Measurements from ENCODE around the gene TCTN3. TPM values are rescaled to one million over a fixed set of nuclear protein-coding genes. Genes with fewer than 3 reads are reported as not detected.
A peak's percentile ranks its signal among the peaks of the same experiment; 100 is the strongest.
"Not testable (repeated sequence)": the region's sequence is repeated elsewhere in the genome, so short reads cannot be mapped to it uniquely, and the experiment has no call there.

Gene TCTN3
- total RNA-seq, 1 donor from 2014 or later = 54.3 TPM

DNA sequence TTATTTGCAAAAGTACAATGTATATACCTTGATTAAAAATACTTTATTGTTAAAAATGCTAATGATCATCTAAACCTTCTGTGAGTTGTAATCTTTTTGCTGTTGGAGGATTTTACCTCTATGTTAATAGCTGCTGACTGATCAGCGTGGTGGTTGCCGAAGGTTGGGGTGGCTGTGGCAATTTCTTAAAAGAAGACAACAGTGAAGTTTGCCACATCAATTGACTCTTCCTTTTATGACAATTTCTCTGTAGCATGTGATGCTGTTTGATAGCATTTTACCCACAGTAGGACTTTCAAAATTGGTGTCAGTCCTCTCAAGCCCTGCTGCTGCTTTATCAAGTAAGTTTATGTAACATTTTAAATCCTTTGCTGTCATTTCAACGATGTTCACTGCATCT, 45.3 kb upstream of the TCTN3 start:
- Mint-ChIP-seq H3K36me3 (ENCODE audit: low read depth, unreplicated experiment) (peaks cover 11% of the 10 kb centered on the region), H3K27me3 (ENCODE audit: unreplicated experiment) (peaks cover 4% of the 10 kb centered on the region), H3K4me1 (ENCODE audit: unreplicated experiment) (peaks cover 30% of the 10 kb centered on the region), H3K9me3 (ENCODE audit: unreplicated experiment) (no peaks in the 10 kb centered on the region), H3K4me3 (ENCODE audit: unreplicated experiment) (no peak overlapping the region), H3K27ac (ENCODE audit: unreplicated experiment) (no peak overlapping the region)
- DNase-seq (ENCODE audit: low spot score) = no peak
- TF ChIP-seq, protein P1, sequence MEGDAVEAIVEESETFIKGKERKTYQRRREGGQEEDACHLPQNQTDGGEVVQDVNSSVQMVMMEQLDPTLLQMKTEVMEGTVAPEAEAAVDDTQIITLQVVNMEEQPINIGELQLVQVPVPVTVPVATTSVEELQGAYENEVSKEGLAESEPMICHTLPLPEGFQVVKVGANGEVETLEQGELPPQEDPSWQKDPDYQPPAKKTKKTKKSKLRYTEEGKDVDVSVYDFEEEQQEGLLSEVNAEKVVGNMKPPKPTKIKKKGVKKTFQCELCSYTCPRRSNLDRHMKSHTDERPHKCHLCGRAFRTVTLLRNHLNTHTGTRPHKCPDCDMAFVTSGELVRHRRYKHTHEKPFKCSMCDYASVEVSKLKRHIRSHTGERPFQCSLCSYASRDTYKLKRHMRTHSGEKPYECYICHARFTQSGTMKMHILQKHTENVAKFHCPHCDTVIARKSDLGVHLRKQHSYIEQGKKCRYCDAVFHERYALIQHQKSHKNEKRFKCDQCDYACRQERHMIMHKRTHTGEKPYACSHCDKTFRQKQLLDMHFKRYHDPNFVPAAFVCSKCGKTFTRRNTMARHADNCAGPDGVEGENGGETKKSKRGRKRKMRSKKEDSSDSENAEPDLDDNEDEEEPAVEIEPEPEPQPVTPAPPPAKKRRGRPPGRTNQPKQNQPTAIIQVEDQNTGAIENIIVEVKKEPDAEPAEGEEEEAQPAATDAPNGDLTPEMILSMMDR (IDR thresholded peaks at IDR 0.05; ENCODE audit: unreplicated experiment) = no peak

DNA sequence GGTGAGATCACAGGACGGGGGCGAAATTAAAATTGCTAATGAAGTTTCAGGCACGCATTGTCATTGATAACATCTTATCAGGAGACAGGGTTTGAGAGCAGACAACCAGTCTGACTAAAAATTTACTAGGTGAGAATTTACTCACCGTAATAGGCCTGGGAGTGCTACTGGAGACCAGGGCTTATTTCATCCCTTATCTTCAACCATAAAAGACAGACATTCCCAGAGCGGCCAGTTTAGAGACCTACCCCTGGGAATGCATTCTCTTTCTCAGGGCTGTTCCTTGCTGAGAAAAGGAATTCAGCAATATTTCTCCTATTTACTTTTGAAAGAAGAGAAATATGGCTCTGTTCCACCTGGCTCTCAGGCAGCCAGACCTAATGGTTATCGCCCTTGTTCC, 39.2 kb upstream of the TCTN3 start:
- Mint-ChIP-seq H3K4me1 (ENCODE audit: unreplicated experiment) (peaks cover 28% of the 10 kb centered on the region), H3K36me3 (ENCODE audit: low read depth, unreplicated experiment) (peaks cover 15% of the 10 kb centered on the region), H3K9me3 (ENCODE audit: unreplicated experiment) (peaks cover 10% of the 10 kb centered on the region)
- not testable (repeated sequence) for H3K4me3 Mint-ChIP-seq (ENCODE audit: unreplicated experiment); H3K27ac Mint-ChIP-seq (ENCODE audit: unreplicated experiment); DNase-seq (ENCODE audit: low spot score); H3K27me3 Mint-ChIP-seq (ENCODE audit: unreplicated experiment)

DNA sequence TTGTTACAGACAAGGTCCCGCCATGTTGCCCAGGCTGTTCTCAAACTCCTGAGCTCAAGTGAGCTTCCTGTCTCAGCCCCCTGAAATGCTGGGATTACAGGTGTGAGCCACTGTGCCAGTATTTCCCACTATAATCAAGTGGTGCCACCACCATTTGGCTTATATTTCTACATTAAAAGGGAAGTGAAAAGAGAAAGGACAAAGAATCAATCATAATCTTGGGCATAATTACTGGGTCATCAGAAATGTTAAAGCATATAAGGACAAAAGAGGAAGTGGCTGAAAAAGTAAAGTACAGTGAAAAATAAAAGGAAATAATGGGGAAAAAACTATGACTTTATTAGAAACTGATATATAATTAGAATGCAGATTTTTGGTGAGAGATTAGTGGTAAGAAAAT, 36.5 kb upstream of the TCTN3 start:
- H3K9me3 Mint-ChIP-seq (ENCODE audit: unreplicated experiment) = peaks cover 10% of the 10 kb centered on the region
- peaks cover 28% of the 10 kb centered on the region for H3K4me1 Mint-ChIP-seq (ENCODE audit: unreplicated experiment)
- H3K27me3 Mint-ChIP-seq (ENCODE audit: unreplicated experiment) = peaks cover 3% of the 10 kb centered on the region
- no peak for DNase-seq (ENCODE audit: low spot score)
- peak overlapping the region; percentile 99 for H3K27ac Mint-ChIP-seq (ENCODE audit: unreplicated experiment)
- H3K36me3 Mint-ChIP-seq (ENCODE audit: low read depth, unreplicated experiment) = peaks cover 11% of the 10 kb centered on the region
- TF ChIP-seq, protein P1 (IDR thresholded peaks at IDR 0.05; ENCODE audit: unreplicated experiment) = no peak
- peak overlapping the region; percentile 23 for H3K4me3 Mint-ChIP-seq (ENCODE audit: unreplicated experiment)

DNA sequence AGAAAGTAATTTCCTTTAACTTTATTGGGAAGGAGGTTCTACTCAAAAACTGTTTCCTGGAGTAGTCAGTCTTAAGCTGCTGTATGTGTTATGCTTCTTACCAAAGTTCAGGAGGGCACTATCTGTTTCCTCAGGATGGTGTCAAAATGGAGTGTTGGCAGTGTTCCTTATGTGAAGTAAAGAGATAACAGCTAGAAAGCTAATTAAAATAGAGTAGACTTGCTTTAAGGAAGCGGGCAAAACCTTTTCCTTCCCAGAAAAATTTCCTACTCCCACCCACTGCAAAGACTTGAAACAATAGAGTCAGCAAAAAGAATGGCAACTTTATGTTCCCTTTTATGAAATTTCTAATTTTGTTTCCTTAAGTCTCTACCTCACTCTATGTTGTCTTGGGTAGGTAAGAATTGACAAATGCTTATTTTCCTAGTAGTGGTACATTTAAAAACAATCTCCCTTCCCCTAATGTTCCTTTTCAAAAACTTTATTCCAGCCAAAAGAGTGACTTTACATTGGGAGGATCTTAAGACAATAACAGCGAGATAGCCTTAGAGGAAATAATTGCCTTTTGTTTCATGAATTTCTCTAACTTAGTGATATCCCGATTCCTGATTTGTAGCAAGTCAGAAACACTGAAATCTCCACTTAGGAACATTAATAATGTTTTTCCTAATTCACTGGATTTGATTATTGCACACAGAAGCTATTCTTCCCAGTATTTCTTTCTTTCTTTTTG, 35.8 kb upstream of the TCTN3 start:
- no peak for DNase-seq (ENCODE audit: low spot score)
- Mint-ChIP-seq H3K36me3 (ENCODE audit: low read depth, unreplicated experiment) (peaks cover 8% of the 10 kb centered on the region), H3K9me3 (ENCODE audit: unreplicated experiment) (peaks cover 10% of the 10 kb centered on the region), H3K27ac (ENCODE audit: unreplicated experiment) (peak overlapping the region; percentile 99), H3K4me1 (ENCODE audit: unreplicated experiment) (peaks cover 28% of the 10 kb centered on the region), H3K4me3 (ENCODE audit: unreplicated experiment) (no peak overlapping the region), H3K27me3 (ENCODE audit: unreplicated experiment) (peaks cover 3% of the 10 kb centered on the region)
- TF ChIP-seq, protein P1 (IDR thresholded peaks at IDR 0.05; ENCODE audit: unreplicated experiment) = no peak

DNA sequence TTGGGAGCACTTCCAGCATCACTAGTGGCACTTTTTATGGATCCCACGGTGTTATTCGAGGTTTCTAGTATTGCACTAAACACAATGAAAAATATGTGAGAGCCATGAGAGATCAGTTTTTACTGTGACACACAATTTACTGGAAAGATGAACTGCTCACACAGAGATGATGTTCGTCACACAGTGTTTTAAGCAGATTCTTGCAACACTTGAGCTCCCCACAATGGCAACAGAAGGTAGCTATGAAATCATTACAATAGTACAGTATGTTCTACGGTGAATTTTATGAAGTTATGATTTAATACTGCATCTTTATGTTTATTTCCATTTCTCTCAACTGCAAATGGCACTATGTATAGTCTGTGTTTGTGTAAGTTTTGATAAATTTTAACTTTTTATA, 34.8 kb upstream of the TCTN3 start:
- Mint-ChIP-seq H3K4me1 (ENCODE audit: unreplicated experiment) (peaks cover 28% of the 10 kb centered on the region), H3K27ac (ENCODE audit: unreplicated experiment) (peak overlapping the region; percentile 68), H3K9me3 (ENCODE audit: unreplicated experiment) (peaks cover 10% of the 10 kb centered on the region), H3K4me3 (ENCODE audit: unreplicated experiment) (no peak overlapping the region), H3K36me3 (ENCODE audit: low read depth, unreplicated experiment) (peaks cover 5% of the 10 kb centered on the region), H3K27me3 (ENCODE audit: unreplicated experiment) (peaks cover 3% of the 10 kb centered on the region)
- DNase-seq (ENCODE audit: low spot score) = no peak
- TF ChIP-seq, protein P1 (IDR thresholded peaks at IDR 0.05; ENCODE audit: unreplicated experiment) = no peak

DNA sequence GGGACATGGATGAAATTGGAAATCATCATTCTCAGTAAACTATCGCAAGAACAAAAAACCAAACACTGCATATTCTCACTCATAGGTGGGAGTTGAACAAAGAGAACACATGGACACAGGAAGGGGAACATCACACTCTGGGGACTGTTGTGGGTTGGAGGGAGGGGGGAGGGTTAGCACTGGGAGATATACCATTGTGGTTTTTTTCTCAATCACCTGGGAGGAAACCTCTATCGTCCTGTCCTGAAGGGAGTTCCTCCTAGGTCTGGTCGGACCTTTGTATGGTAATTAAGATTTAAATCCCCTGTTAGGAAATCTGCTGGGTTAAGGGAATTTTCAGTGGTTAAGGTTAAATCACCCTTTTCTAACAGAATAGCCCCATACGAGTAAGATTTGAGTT, 28.8 kb upstream of the TCTN3 start:
- not testable (repeated sequence) for H3K4me3 Mint-ChIP-seq (ENCODE audit: unreplicated experiment); DNase-seq (ENCODE audit: low spot score); H3K36me3 Mint-ChIP-seq (ENCODE audit: low read depth, unreplicated experiment); H3K27me3 Mint-ChIP-seq (ENCODE audit: unreplicated experiment); H3K9me3 Mint-ChIP-seq (ENCODE audit: unreplicated experiment)
- Mint-ChIP-seq H3K4me1 (ENCODE audit: unreplicated experiment) (peaks cover 20% of the 10 kb centered on the region), H3K27ac (ENCODE audit: unreplicated experiment) (peak overlapping the region; percentile 81)

DNA sequence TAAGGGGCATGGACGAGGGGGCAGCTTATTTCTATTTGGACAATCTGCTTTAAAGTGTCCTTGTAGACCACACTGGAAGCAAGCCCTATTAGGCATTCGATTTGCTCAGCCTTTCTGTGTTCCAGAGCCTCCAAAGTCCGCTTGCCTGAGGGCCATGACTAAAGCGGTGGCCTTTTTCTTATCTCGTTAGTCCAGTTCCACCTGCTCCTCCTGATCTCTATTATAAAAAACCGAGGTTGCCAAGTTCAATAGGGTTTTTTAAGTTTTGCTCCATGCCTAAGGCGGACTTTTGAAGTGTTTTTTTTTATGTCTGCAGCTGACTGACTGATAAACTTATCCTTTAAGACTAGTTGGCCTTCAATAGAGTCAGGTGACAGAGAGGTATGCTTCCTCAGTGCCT, 27.0 kb upstream of the TCTN3 start:
- DNase-seq (ENCODE audit: low spot score); H3K36me3 Mint-ChIP-seq (ENCODE audit: low read depth, unreplicated experiment); H3K9me3 Mint-ChIP-seq (ENCODE audit: unreplicated experiment); H3K4me3 Mint-ChIP-seq (ENCODE audit: unreplicated experiment); H3K27me3 Mint-ChIP-seq (ENCODE audit: unreplicated experiment); H3K27ac Mint-ChIP-seq (ENCODE audit: unreplicated experiment): not testable (repeated sequence)
- peaks cover 22% of the 10 kb centered on the region for H3K4me1 Mint-ChIP-seq (ENCODE audit: unreplicated experiment)
